Body of pancreas (tissue), 4 donors: ENCODE measurements around the gene PPEF1. TPM values are rescaled to one million over a fixed set of nuclear protein-coding genes. Genes with fewer than 3 reads are reported as not detected.

Source experiments
- ATAC-seq: fragments of 150-250 bp; one replicate; pipeline ENCODE4 v1.9.1; 2016
- DNase-seq, 4 donors: peaks; one replicate each; pipeline ENCODE4 v3.0.0-alpha.2; 2019
- H3K27ac ChIP-seq, 4 donors: fragments of 200-600 bp; sonication (generic); 1 replicate in 3 of 4; 2 replicates in 1 of 4; pipeline versions ENCODE4 v1.5.1 to v1.6.1; 2016 to 2019; ENCODE audit warnings: mild to moderate bottlenecking in 1 of 4, mixed read lengths in 1 of 4, moderate library complexity in 1 of 4
- H3K27me3 ChIP-seq, 2 donors: fragments of 200-600 bp; sonication (generic); one replicate each; pipeline ENCODE4 v1.6.0; 2016; ENCODE audit warnings: mild to moderate bottlenecking in 1 of 2
- H3K36me3 ChIP-seq, 2 donors: fragments of 200-600 bp; sonication (generic); replicated peaks in 1 of 2; 2 replicates each; pipeline ENCODE4 v1.5.1; 2016; ENCODE audit warnings: low read depth in 2 of 2; ENCODE audit not compliant: insufficient read depth in 1 of 2
- H3K4me1 ChIP-seq: fragments of 200-600 bp; sonication (generic); one replicate; pipeline ENCODE4 v1.6.0; 2016
- H3K4me3 ChIP-seq, 2 donors: fragments of 200-600 bp; sonication (generic); 1 replicate in 1 of 2; 2 replicates in 1 of 2; pipeline ENCODE4 v1.5.1; 2016 to 2019
- H3K9me3 ChIP-seq, 3 donors: fragments of 200-600 bp; sonication (generic); 1 replicate in 2 of 3; 2 replicates in 1 of 3; pipeline ENCODE4 v1.5.1; 2016
- CTCF ChIP-seq, 7 experiments: fragments of 450-650 bp in 4 of 7; fragments of 200-600 bp in 3 of 7; sonication (generic) in 3 of 7; IDR thresholded peaks; one replicate each; pipeline ENCODE4 v1.5.1; 2016 to 2019; ENCODE audit warnings: antibody characterized with exemption in 7 of 7
- POLR2A ChIP-seq, 3 donors: fragments of 450-650 bp; IDR thresholded peaks; one replicate each; pipeline ENCODE4 v1.6.1; 2016; ENCODE audit warnings: antibody characterized with exemption in 3 of 3, mild to moderate bottlenecking in 2 of 3
- WGBS, 2 donors: methylation state at CpG; one replicate each; pipeline ENCODE4 v1.1.5; 2017; 5-methylcytosine and 5-hydroxymethylcytosine counted together
- intact Hi-C: fragments of 100-400 bp; cut with DNase I; formaldehyde crosslinking; loops from one replicate; pipeline ENCODE4 v1.15.1; 2023
- total RNA-seq, 2 donors: library from RNA; depleted of rRNA; stranded (reverse); fragments of >200 nt; gene quantifications; one replicate each; pipeline ENCODE4 v1.1.0, GENCODE V29; 2016

PPEF1 gene
- total RNA-seq, 2 donors from 2014 or later = 0.78 TPM; not detected in 1

GRCh38 chrX:18676050-18676449, 31.4 kb upstream of the PPEF1 start:
- no peak for DNase-seq
- H3K9me3 ChIP-seq = no peaks in the 10 kb centered on the region
- H3K27me3 ChIP-seq = no peaks in the 10 kb centered on the region
- no peak overlapping the region for H3K27ac ChIP-seq
- intact Hi-C loops = no loop called here
- no peaks in the 10 kb centered on the region for H3K4me1 ChIP-seq
- WGBS, 2 donors = 82 to 93% methylated on average over 5 to 8 of the region's 10 CpGs
- no peak overlapping the region for H3K4me3 ChIP-seq
- H3K36me3 ChIP-seq = no peaks in the 10 kb centered on the region
- no peak for ATAC-seq
- TF ChIP-seq CTCF (IDR thresholded peaks at IDR 0.05) (no peak), POLR2A (IDR thresholded peaks at IDR 0.05) (no peak)

GRCh38 chrX:18676470-18676869, 31.0 kb upstream of the PPEF1 start:
- intact Hi-C loops = no loop called here
- peak in 3 of 4 donors; percentile 8 to 20 (median 19) for DNase-seq
- no peaks in the 10 kb centered on the region for H3K27me3 ChIP-seq

GRCh38 chrX:18677161-18677869, 30.1 kb upstream of the PPEF1 start:
- Histone ChIP-seq H3K36me3 (no peaks in the 10 kb centered on the region), H3K4me1 (no peaks in the 10 kb centered on the region), H3K4me3 (no peak overlapping the region), H3K27me3 (no peaks in the 10 kb centered on the region), H3K9me3 (no peaks in the 10 kb centered on the region), H3K27ac (no peak overlapping the region)
- TF ChIP-seq CTCF (IDR thresholded peaks at IDR 0.05) (no peak), POLR2A (IDR thresholded peaks at IDR 0.05) (no peak)
- ATAC-seq (no peak), DNase-seq (no peak)
- 76 to 88% methylated on average over 16 of the region's 17 CpGs for WGBS, 2 donors
- intact Hi-C loops = no loop called here

More at GRCh38 chrX:18676470-18676869, 31.0 kb upstream of the PPEF1 start:
- Histone ChIP-seq H3K27ac (no peak overlapping the region), H3K4me3 (no peak overlapping the region), H3K36me3 (no peaks in the 10 kb centered on the region), H3K4me1 (no peaks in the 10 kb centered on the region), H3K9me3 (no peaks in the 10 kb centered on the region)
- 35 to 82% methylated on average over 4 to 5 of the region's 11 CpGs for WGBS, 2 donors
- ATAC-seq = no peak
- TF ChIP-seq POLR2A (IDR thresholded peaks at IDR 0.05) = no peak
- TF ChIP-seq CTCF (IDR thresholded peaks at IDR 0.05) = peak in 3 of 7 experiments; percentile 9 to 23 (median 18)

GRCh38 chrX:18681996-18682395, 25.4 kb upstream of the PPEF1 start:
- Histone ChIP-seq H3K4me1 (no peaks in the 10 kb centered on the region), H3K9me3 (no peaks in the 10 kb centered on the region), H3K27me3 (no peaks in the 10 kb centered on the region), H3K27ac (no peak overlapping the region), H3K4me3 (no peak overlapping the region), H3K36me3 (no peaks in the 10 kb centered on the region)
- 76 to 94% methylated on average over 2 to 6 of the region's 6 CpGs for WGBS, 2 donors
- DNase-seq = peak in 1 of 4 donors; percentile 13
- no peak for ATAC-seq
- TF ChIP-seq CTCF (IDR thresholded peaks at IDR 0.05) = peak in 1 of 7 experiments; percentile 10
- no peak for TF ChIP-seq POLR2A (IDR thresholded peaks at IDR 0.05)
- intact Hi-C loops = no loop called here

- intact Hi-C loops = no loop called here
- 81 to 88% methylated on average over 7 of the region's 9 CpGs for WGBS, 2 donors
Observed at GRCh38 chrX:18682979-18683387, 24.5 kb upstream of the PPEF1 start.

More at GRCh38 chrX:18682979-18683387, 24.5 kb upstream of the PPEF1 start:
- H3K9me3 ChIP-seq = no peaks in the 10 kb centered on the region
- H3K27me3 ChIP-seq = no peaks in the 10 kb centered on the region
- ATAC-seq (no peak), DNase-seq (no peak)
- no peak for TF ChIP-seq CTCF (IDR thresholded peaks at IDR 0.05)
- TF ChIP-seq POLR2A (IDR thresholded peaks at IDR 0.05) = no peak
- H3K4me1 ChIP-seq = no peaks in the 10 kb centered on the region
- no peak overlapping the region for H3K4me3 ChIP-seq
- no peaks in the 10 kb centered on the region for H3K36me3 ChIP-seq
- no peak overlapping the region for H3K27ac ChIP-seq
